ENCODE measurements around the gene CSF1R. TPM values are rescaled to one million over a fixed set of nuclear protein-coding genes. Genes with fewer than 3 reads are reported as not detected.

Gene CSF1R
- polyA plus RNA-seq (2013, experiment 1 of 4): not detected
- polyA plus RNA-seq (2013, experiment 2 of 4): not detected
- polyA plus RNA-seq (2013, experiment 3 of 4): not detected
- not detected for polyA plus RNA-seq (2013, experiment 4 of 4)

GRCh38 chr5:150085950-150086715 lies at the start of gene CSF1R:
Gene CSF1R (minus strand): TSS chr5:150086554. CDS start chr5:150086427, 127 bp downstream.
- Histone ChIP-seq H3K27me3 (ENCODE audit: control insufficient read depth, insufficient read depth, low read length, poor library complexity, severe bottlenecking) (no peaks in the 10 kb centered on the region), H3K4me3 (ENCODE audit: insufficient read depth, low read depth, low read length) (no peak within 1 kb of the TSS), H3K36me3 (ENCODE audit: control insufficient read depth, insufficient read depth, low read length) (no peaks in the 10 kb centered on the region), H3K4me1 (ENCODE audit: control insufficient read depth, insufficient read depth, low read length) (peaks cover 11% of the 10 kb centered on the region), H3K27ac (ENCODE audit: insufficient read depth, low read depth, low read length, poor library complexity, severe bottlenecking) (no peak within 1 kb of the TSS), H3K9me3 (ENCODE audit: control insufficient read depth, low read length) (no peaks in the 10 kb centered on the region)
- 90 to 92% methylated on average over 9 of the region's 9 CpGs for WGBS, 2 experiments

- no peak overlapping the region for H3K4me3 ChIP-seq (ENCODE audit: insufficient read depth, low read depth, low read length)
- H3K36me3 ChIP-seq (ENCODE audit: control insufficient read depth, insufficient read depth, low read length): no peaks in the 10 kb centered on the region
Measured at GRCh38 chr5:150135557-150136304, 49.4 kb upstream of the CSF1R start.

GRCh38 chr5:150134198-150134588 lies 47.8 kb upstream of the CSF1R start:
- H3K36me3 ChIP-seq (ENCODE audit: control insufficient read depth, insufficient read depth, low read length): no peaks in the 10 kb centered on the region
- H3K27ac ChIP-seq (ENCODE audit: insufficient read depth, low read depth, low read length, poor library complexity, severe bottlenecking): no peak overlapping the region
- H3K4me3 ChIP-seq (ENCODE audit: insufficient read depth, low read depth, low read length): no peak overlapping the region
- peaks cover 41% of the 10 kb centered on the region for H3K4me1 ChIP-seq (ENCODE audit: control insufficient read depth, insufficient read depth, low read length)
- 89 to 92% methylated on average over 7 of the region's 7 CpGs for WGBS, 2 experiments
- H3K27me3 ChIP-seq (ENCODE audit: control insufficient read depth, insufficient read depth, low read length, poor library complexity, severe bottlenecking): no peaks in the 10 kb centered on the region
- H3K9me3 ChIP-seq (ENCODE audit: control insufficient read depth, low read length): no peaks in the 10 kb centered on the region

More at GRCh38 chr5:150135557-150136304, 49.4 kb upstream of the CSF1R start:
- Histone ChIP-seq H3K27ac (ENCODE audit: insufficient read depth, low read depth, low read length, poor library complexity, severe bottlenecking) (no peak overlapping the region), H3K27me3 (ENCODE audit: control insufficient read depth, insufficient read depth, low read length, poor library complexity, severe bottlenecking) (no peaks in the 10 kb centered on the region), H3K9me3 (ENCODE audit: control insufficient read depth, low read length) (no peaks in the 10 kb centered on the region), H3K4me1 (ENCODE audit: control insufficient read depth, insufficient read depth, low read length) (peaks cover 50% of the 10 kb centered on the region)
- 90 to 91% methylated on average over 21 of the region's 21 CpGs for WGBS, 2 experiments

DNA sequence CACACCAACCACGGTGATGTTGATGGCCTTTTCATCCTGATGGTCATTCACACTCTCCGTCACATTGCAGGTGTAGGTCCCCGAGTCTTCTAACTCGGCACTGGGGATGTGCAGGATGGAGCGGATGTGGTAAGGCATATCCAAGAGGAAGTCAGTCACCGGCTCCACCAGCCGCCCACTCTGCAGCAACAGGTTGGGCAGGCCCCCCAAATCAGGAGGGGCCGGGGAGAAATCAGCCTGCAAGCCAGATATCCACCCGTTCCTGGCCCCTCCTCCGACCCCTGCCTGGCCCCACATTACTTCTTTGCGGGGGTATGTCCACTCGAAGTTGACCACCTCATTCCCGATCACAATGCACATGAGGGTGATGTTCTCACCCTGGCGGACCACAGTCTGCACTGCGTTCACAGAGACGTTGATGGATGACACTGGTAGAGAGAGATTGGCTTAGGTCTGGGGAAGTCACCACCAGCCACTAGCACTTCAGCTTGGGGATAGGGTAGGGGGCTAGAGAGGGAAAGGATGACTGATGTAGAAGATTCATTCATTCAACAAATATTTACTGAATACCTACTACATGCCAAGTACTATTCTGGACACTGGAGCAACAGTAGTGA lies 47.3 kb upstream of the CSF1R start:
- no peak overlapping the region for H3K27ac ChIP-seq (ENCODE audit: insufficient read depth, low read depth, low read length, poor library complexity, severe bottlenecking)
- no peaks in the 10 kb centered on the region for H3K27me3 ChIP-seq (ENCODE audit: control insufficient read depth, insufficient read depth, low read length, poor library complexity, severe bottlenecking)
- peaks cover 36% of the 10 kb centered on the region for H3K4me1 ChIP-seq (ENCODE audit: control insufficient read depth, insufficient read depth, low read length)
- H3K36me3 ChIP-seq (ENCODE audit: control insufficient read depth, insufficient read depth, low read length): no peaks in the 10 kb centered on the region
- no peak overlapping the region for H3K4me3 ChIP-seq (ENCODE audit: insufficient read depth, low read depth, low read length)
- WGBS, 2 experiments: 94 to 95% methylated on average over 16 of the region's 16 CpGs
- H3K9me3 ChIP-seq (ENCODE audit: control insufficient read depth, low read length): no peaks in the 10 kb centered on the region

DNA sequence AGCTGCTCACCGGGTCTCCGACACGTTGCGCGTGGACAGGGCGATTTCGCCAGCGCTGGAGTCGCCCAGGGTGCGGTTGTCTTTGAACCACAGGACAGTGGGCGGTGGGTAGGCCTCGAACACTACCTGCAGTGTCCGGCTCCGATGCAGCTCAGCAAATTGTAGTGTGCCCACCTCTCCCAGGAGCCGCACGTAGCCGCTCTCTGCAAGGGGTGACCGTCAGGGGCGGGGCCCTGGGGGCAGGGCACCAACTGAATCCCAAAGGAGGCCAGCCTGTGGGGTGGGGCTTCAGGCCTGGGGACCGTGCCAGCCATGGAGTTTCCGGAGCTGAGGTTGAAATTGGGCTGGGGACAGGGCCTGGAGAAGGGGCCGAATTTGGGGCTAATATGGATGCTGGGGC lies 46.4 kb upstream of the CSF1R start:
- H3K9me3 ChIP-seq (ENCODE audit: control insufficient read depth, low read length): no peaks in the 10 kb centered on the region
- peaks cover 26% of the 10 kb centered on the region for H3K4me1 ChIP-seq (ENCODE audit: control insufficient read depth, insufficient read depth, low read length)
- no peak overlapping the region for H3K4me3 ChIP-seq (ENCODE audit: insufficient read depth, low read depth, low read length)
- H3K27me3 ChIP-seq (ENCODE audit: control insufficient read depth, insufficient read depth, low read length, poor library complexity, severe bottlenecking): no peaks in the 10 kb centered on the region
- no peaks in the 10 kb centered on the region for H3K36me3 ChIP-seq (ENCODE audit: control insufficient read depth, insufficient read depth, low read length)
- 93% methylated on average over 22 of the region's 22 CpGs for WGBS, 2 experiments
- no peak overlapping the region for H3K27ac ChIP-seq (ENCODE audit: insufficient read depth, low read depth, low read length, poor library complexity, severe bottlenecking)

DNA sequence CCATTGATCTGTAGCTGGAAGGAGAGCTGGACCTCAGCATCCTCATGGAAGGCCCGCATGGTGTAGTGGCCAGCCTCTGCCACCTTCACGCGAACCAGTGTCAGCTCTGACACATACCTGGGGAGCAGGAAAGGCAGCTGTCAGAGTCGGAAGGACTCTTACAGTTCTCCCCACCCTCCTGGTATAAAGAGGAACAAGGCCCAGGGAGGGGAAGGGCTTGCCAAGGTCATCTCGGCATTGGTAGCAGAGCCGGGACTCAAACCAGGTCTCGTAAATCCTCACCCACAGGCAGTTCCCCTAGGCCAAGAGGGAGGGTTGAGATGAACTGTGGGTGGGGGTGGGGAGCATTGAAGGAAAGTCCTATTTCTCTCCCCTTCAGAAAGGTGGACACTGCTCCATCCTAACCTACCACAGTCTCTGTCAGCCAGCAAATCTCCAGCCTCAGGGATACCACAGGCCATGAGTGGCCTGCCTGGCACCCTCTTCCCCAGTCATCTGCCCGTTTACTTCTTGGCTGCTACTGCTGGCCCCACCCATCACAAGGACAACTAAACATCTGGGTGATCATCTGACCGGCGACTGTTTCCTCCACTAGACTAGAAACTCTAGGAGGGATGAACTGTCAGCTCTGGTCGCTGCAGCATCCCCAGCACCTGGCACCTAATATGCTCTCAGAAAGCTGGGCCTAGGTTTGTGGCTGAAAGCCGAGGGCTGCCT lies 45.8 kb upstream of the CSF1R start:
- 86 to 92% methylated on average over 12 of the region's 12 CpGs for WGBS, 2 experiments
- peaks cover 20% of the 10 kb centered on the region for H3K4me1 ChIP-seq (ENCODE audit: control insufficient read depth, insufficient read depth, low read length)
- H3K4me3 ChIP-seq (ENCODE audit: insufficient read depth, low read depth, low read length): no peak overlapping the region
- H3K27ac ChIP-seq (ENCODE audit: insufficient read depth, low read depth, low read length, poor library complexity, severe bottlenecking): no peak overlapping the region
- no peaks in the 10 kb centered on the region for H3K27me3 ChIP-seq (ENCODE audit: control insufficient read depth, insufficient read depth, low read length, poor library complexity, severe bottlenecking)
- no peaks in the 10 kb centered on the region for H3K9me3 ChIP-seq (ENCODE audit: control insufficient read depth, low read length)
- H3K36me3 ChIP-seq (ENCODE audit: control insufficient read depth, insufficient read depth, low read length): no peaks in the 10 kb centered on the region

DNA sequence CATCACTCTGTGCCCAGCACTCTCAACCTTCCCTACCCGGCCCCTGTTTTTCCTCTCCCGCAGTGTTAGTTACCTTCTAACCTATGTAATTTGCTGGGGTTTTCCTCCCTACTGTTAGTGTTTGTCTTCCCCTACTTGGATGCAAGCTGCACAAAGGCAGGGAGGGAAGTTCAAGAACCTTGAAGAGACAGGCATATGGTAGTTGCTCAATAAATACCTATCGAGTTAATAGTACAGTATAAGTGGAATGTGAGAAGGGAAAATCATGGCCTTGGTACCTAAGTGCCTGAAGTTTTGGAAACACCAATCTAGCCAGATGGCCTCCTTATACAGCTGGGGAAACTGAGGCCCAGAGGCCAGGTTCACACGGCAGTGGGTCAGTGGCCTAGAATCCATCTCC lies 45.1 kb upstream of the CSF1R start:
- WGBS, 2 experiments: 89 to 90% methylated on average over 4 of the region's 4 CpGs
- no peak overlapping the region for H3K27ac ChIP-seq (ENCODE audit: insufficient read depth, low read depth, low read length, poor library complexity, severe bottlenecking)
- H3K36me3 ChIP-seq (ENCODE audit: control insufficient read depth, insufficient read depth, low read length): no peaks in the 10 kb centered on the region
- no peaks in the 10 kb centered on the region for H3K9me3 ChIP-seq (ENCODE audit: control insufficient read depth, low read length)
- H3K4me3 ChIP-seq (ENCODE audit: insufficient read depth, low read depth, low read length): no peak overlapping the region
- peaks cover 14% of the 10 kb centered on the region for H3K4me1 ChIP-seq (ENCODE audit: control insufficient read depth, insufficient read depth, low read length)
- H3K27me3 ChIP-seq (ENCODE audit: control insufficient read depth, insufficient read depth, low read length, poor library complexity, severe bottlenecking): no peaks in the 10 kb centered on the region

GRCh38 chr5:150130493-150130922 lies 44.2 kb upstream of the CSF1R start:
- WGBS, 2 experiments: 53% methylated on average over 8 of the region's 8 CpGs
- Histone ChIP-seq H3K27ac (ENCODE audit: insufficient read depth, low read depth, low read length, poor library complexity, severe bottlenecking) (no peak overlapping the region), H3K9me3 (ENCODE audit: control insufficient read depth, low read length) (no peaks in the 10 kb centered on the region)

DNA sequence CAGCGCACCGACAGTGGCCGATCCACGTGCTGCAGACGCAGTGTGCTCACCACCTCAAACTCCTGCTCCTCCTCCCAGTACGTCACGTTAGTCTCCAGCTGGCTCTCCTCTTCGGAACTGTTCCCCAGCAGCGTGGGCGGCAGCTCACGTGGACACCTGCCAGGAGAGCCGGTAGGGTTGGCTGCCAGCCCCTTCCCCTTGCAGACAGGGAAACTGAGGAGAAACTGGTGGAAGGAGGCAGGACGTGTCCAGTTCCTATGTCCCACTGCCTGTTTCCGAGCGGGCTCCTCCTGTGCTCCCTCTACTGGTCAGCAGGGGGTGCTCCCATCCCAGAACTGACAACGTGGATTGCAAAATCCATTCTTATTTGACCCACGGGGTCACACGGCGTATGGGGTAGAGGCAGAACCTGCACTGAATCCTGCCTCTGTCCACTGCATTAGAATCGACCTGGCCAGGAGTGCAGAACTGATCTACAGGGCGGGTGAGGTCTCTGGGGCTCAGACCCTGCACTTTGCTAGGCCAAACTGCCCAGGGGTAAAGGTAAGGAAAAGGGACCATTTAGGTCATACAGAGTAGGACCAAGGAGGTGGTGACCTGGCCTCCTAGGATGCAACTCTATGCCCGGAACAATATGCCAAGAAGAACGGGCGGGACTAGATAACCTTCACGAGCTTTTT lies 43.6 kb upstream of the CSF1R start:
- no peak overlapping the region for H3K27ac ChIP-seq (ENCODE audit: insufficient read depth, low read depth, low read length, poor library complexity, severe bottlenecking)
- 51 to 53% methylated on average over 25 of the region's 25 CpGs for WGBS, 2 experiments
- no peaks in the 10 kb centered on the region for H3K9me3 ChIP-seq (ENCODE audit: control insufficient read depth, low read length)
- H3K27me3 ChIP-seq (ENCODE audit: control insufficient read depth, insufficient read depth, low read length, poor library complexity, severe bottlenecking): no peaks in the 10 kb centered on the region
- no peaks in the 10 kb centered on the region for H3K36me3 ChIP-seq (ENCODE audit: control insufficient read depth, insufficient read depth, low read length)
- H3K4me3 ChIP-seq (ENCODE audit: insufficient read depth, low read depth, low read length): no peak overlapping the region
- H3K4me1 ChIP-seq (ENCODE audit: control insufficient read depth, insufficient read depth, low read length): peaks cover 9% of the 10 kb centered on the region

More at GRCh38 chr5:150130493-150130922, 44.2 kb upstream of the CSF1R start:
- no peaks in the 10 kb centered on the region for H3K36me3 ChIP-seq (ENCODE audit: control insufficient read depth, insufficient read depth, low read length)
- H3K4me1 ChIP-seq (ENCODE audit: control insufficient read depth, insufficient read depth, low read length): peaks cover 9% of the 10 kb centered on the region
- H3K27me3 ChIP-seq (ENCODE audit: control insufficient read depth, insufficient read depth, low read length, poor library complexity, severe bottlenecking): no peaks in the 10 kb centered on the region
- H3K4me3 ChIP-seq (ENCODE audit: insufficient read depth, low read depth, low read length): no peak overlapping the region

Data from ectodermal cell (in vitro differentiated cells).